Measurements from ENCODE around the gene POLA1.

POLA1 gene

DNA sequence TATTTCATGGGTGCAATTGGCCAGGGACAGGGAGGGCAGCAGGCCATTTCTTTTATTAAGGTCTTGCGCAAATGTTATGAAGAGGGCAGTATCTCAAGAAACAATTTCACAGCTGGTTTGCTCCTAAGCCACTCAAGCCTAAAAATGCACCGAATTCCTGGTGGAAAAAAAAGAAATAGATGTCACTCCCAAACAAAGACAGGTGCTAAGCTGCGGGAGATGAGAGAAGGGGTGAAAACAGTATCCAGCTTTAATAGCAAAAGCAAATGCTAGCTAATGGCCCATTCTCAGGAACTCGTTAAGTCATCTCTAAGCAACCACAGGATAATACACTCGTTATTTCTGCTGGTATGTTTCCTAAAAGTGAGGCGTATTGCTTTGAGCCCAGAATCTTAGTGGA lies 205.7 kb downstream of the POLA1 start:
- Histone ChIP-seq H3K4me1 (ENCODE audit: control insufficient read depth, insufficient read depth, low read length, poor library complexity, severe bottlenecking) (no peaks in the 10 kb centered on the region), H3K4me3 (ENCODE audit: insufficient read depth, low read depth, low read length, poor library complexity, severe bottlenecking) (no peak overlapping the region), H3K36me3 (ENCODE audit: control insufficient read depth, insufficient read depth, low read length) (no peaks in the 10 kb centered on the region), H3K27me3 (replicated peaks; ENCODE audit: control insufficient read depth, insufficient read depth, low read length, poor library complexity, severe bottlenecking) (no peaks in the 10 kb centered on the region), H3K9me3 (ENCODE audit: control insufficient read depth, low read length) (no peaks in the 10 kb centered on the region), H3K27ac (ENCODE audit: insufficient read depth, low read length, poor library complexity, severe bottlenecking) (no peak overlapping the region)
- DNase-seq = no peak

DNA sequence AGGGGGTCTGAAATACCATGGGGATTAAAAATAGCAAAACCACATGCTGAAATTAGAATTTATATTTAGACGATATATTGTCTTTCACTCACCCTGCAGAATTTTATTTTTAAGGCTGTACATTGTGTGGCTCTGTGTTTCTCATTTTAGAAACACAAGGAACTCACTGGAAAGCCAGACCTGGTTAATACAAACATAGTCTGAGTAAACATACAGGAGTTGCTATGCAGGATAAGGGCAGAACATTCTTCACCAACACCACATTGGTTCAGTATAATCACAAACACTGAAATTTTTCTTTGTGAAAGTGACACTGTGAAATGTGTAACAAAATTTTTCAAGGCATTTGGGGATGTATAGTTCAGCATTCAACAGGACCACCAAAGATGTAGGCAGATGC lies 206.5 kb downstream of the POLA1 start:
- no peaks in the 10 kb centered on the region for H3K27me3 ChIP-seq (replicated peaks; ENCODE audit: control insufficient read depth, insufficient read depth, low read length, poor library complexity, severe bottlenecking)
- no peak for DNase-seq
- H3K9me3 ChIP-seq (ENCODE audit: control insufficient read depth, low read length) = no peaks in the 10 kb centered on the region

DNA sequence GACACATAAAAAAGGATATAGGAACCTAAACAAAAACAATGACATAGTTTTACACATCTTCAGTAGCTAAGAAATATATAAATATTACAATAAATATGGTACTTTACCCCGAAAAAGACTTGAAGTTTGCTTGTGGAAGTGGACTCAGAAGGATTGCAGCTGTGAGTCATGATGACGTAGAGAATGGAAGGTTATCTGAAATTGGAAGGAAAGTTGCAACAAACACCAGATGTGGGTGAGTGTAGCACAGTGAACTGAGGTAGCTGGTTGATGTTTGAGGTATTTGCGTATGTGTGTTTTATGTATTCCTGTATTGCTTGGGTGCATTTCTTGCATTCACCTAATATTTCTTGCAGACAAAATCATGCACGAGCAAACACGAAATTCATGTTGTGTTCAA lies 209.1 kb downstream of the POLA1 start:
- no peak for DNase-seq
- Histone ChIP-seq H3K27ac (ENCODE audit: insufficient read depth, low read length, poor library complexity, severe bottlenecking) (no peak overlapping the region), H3K4me3 (ENCODE audit: insufficient read depth, low read depth, low read length, poor library complexity, severe bottlenecking) (no peak overlapping the region), H3K27me3 (replicated peaks; ENCODE audit: control insufficient read depth, insufficient read depth, low read length, poor library complexity, severe bottlenecking) (no peaks in the 10 kb centered on the region), H3K36me3 (ENCODE audit: control insufficient read depth, insufficient read depth, low read length) (no peaks in the 10 kb centered on the region), H3K4me1 (ENCODE audit: control insufficient read depth, insufficient read depth, low read length, poor library complexity, severe bottlenecking) (no peaks in the 10 kb centered on the region), H3K9me3 (ENCODE audit: control insufficient read depth, low read length) (no peaks in the 10 kb centered on the region)

More for the DNA sequence above, 206.5 kb downstream of the POLA1 start:
- H3K36me3 ChIP-seq (ENCODE audit: control insufficient read depth, insufficient read depth, low read length) = no peaks in the 10 kb centered on the region
- no peaks in the 10 kb centered on the region for H3K4me1 ChIP-seq (ENCODE audit: control insufficient read depth, insufficient read depth, low read length, poor library complexity, severe bottlenecking)
- no peak overlapping the region for H3K4me3 ChIP-seq (ENCODE audit: insufficient read depth, low read depth, low read length, poor library complexity, severe bottlenecking)
- no peak overlapping the region for H3K27ac ChIP-seq (ENCODE audit: insufficient read depth, low read length, poor library complexity, severe bottlenecking)

DNA sequence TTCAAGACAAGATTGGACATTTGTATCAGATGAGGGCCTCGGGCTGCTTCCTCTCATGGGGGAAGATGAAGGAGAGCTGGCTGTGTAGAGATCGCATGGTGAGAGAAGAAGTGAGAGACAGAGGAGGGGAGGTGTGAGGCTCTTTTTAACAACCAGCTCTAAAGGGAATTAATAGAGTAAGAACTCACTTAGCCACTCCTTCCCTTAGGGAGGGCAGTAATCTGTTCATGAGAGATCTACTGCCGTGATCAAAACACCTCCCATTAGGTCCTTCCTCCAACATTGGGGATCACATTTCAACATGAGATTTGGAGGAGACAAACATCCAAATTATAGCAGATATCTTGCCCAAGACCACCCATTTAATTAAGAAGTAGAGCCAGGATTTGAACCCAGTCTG lies 225.0 kb downstream of the POLA1 start:
- Histone ChIP-seq H3K4me1 (ENCODE audit: control insufficient read depth, insufficient read depth, low read length, poor library complexity, severe bottlenecking) (no peaks in the 10 kb centered on the region), H3K9me3 (ENCODE audit: control insufficient read depth, low read length) (no peaks in the 10 kb centered on the region), H3K4me3 (ENCODE audit: insufficient read depth, low read depth, low read length, poor library complexity, severe bottlenecking) (no peak overlapping the region), H3K36me3 (ENCODE audit: control insufficient read depth, insufficient read depth, low read length) (no peaks in the 10 kb centered on the region), H3K27me3 (replicated peaks; ENCODE audit: control insufficient read depth, insufficient read depth, low read length, poor library complexity, severe bottlenecking) (no peaks in the 10 kb centered on the region), H3K27ac (ENCODE audit: insufficient read depth, low read length, poor library complexity, severe bottlenecking) (no peak overlapping the region)
- DNase-seq = no peak

DNA sequence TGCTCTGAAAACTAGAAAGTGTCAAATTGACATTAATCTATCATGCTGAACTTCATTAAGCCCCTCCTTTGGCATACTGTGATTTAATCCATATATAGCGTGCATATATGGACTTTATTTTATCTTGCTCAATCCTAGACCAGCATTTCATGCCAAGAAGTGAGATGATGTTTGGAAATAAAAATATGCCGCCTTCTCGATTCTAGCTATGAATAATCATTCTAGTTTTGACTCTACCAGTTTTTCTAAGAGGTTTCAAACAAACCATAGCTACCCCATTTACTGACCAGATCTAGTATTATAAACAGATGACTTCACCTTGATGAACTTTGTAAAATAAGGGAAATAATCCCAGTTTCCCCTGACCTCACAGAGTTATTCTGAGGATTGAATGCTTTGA lies 227.1 kb downstream of the POLA1 start:
- no peaks in the 10 kb centered on the region for H3K4me1 ChIP-seq (ENCODE audit: control insufficient read depth, insufficient read depth, low read length, poor library complexity, severe bottlenecking)
- no peaks in the 10 kb centered on the region for H3K27me3 ChIP-seq (replicated peaks; ENCODE audit: control insufficient read depth, insufficient read depth, low read length, poor library complexity, severe bottlenecking)
- H3K36me3 ChIP-seq (ENCODE audit: control insufficient read depth, insufficient read depth, low read length) = no peaks in the 10 kb centered on the region
- no peak for DNase-seq
- no peaks in the 10 kb centered on the region for H3K9me3 ChIP-seq (ENCODE audit: control insufficient read depth, low read length)
- no peak overlapping the region for H3K27ac ChIP-seq (ENCODE audit: insufficient read depth, low read length, poor library complexity, severe bottlenecking)
- H3K4me3 ChIP-seq (ENCODE audit: insufficient read depth, low read depth, low read length, poor library complexity, severe bottlenecking) = no peak overlapping the region

DNA sequence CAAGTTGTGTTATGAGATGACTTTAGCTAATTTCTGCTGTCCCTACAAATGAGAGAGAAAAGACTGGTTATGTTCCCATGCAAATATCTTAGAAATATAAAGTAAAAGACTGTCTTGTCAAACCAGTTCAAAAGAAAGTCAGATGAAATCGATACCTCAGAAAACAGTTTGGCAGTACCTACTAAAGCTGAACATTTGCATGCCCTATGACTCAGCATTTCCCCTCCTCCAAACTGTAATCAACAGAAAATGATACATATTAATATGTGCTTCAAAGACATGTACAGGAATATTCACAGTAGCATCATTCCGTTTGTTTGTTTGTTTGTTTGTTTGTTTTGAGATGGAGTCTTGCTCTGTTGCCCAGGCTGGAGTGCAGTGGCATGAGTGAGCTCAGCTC lies 231.7 kb downstream of the POLA1 start:
- no peak for DNase-seq
- Histone ChIP-seq H3K36me3 (ENCODE audit: control insufficient read depth, insufficient read depth, low read length) (no peaks in the 10 kb centered on the region), H3K27me3 (replicated peaks; ENCODE audit: control insufficient read depth, insufficient read depth, low read length, poor library complexity, severe bottlenecking) (no peaks in the 10 kb centered on the region), H3K27ac (ENCODE audit: insufficient read depth, low read length, poor library complexity, severe bottlenecking) (no peak overlapping the region), H3K4me1 (ENCODE audit: control insufficient read depth, insufficient read depth, low read length, poor library complexity, severe bottlenecking) (no peaks in the 10 kb centered on the region), H3K9me3 (ENCODE audit: control insufficient read depth, low read length) (no peaks in the 10 kb centered on the region), H3K4me3 (ENCODE audit: insufficient read depth, low read depth, low read length, poor library complexity, severe bottlenecking) (no peak overlapping the region)

DNA sequence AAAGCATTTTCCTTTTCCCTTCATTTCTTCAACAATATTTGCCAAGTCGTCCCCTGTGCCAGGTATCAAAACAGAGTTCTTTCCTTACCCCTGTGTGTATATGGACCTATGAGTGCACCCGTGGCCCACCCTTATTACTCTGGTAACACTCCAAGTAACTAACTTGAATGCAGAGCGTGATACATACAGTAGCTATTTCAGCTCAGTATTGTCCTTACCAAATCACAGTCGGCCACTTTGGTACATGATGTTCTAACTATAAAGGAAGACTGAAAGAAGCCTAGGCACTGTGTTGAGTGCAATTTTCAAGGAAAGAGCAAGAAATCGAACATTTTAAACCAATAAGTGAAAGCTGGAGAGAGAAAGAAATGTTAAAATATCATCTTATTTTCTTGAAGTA lies 233.7 kb downstream of the POLA1 start:
- Histone ChIP-seq H3K4me1 (ENCODE audit: control insufficient read depth, insufficient read depth, low read length, poor library complexity, severe bottlenecking) (no peaks in the 10 kb centered on the region), H3K27me3 (replicated peaks; ENCODE audit: control insufficient read depth, insufficient read depth, low read length, poor library complexity, severe bottlenecking) (no peaks in the 10 kb centered on the region), H3K27ac (ENCODE audit: insufficient read depth, low read length, poor library complexity, severe bottlenecking) (no peak overlapping the region), H3K9me3 (ENCODE audit: control insufficient read depth, low read length) (no peaks in the 10 kb centered on the region), H3K36me3 (ENCODE audit: control insufficient read depth, insufficient read depth, low read length) (no peaks in the 10 kb centered on the region), H3K4me3 (ENCODE audit: insufficient read depth, low read depth, low read length, poor library complexity, severe bottlenecking) (no peak overlapping the region)
- DNase-seq = no peak

DNA sequence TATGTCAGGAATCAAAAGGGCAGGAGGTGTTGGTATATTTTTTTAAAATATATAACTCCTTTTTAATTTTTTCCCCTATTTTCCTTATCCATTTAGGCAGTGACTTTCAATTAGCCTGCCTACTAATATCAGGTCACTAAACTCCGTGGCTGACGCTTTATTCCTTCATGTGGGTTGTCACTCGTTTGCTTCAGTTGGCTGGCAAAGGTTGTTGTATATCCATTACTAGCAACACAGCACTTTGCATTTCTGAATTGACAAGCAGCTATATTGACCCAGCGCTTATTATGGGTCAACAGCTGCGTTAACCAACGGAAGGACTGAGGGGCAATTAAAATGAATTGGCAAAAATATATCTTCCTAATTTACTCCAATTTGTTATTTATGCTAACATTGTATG lies 234.4 kb downstream of the POLA1 start:
- Histone ChIP-seq H3K36me3 (ENCODE audit: control insufficient read depth, insufficient read depth, low read length) (no peaks in the 10 kb centered on the region), H3K4me3 (ENCODE audit: insufficient read depth, low read depth, low read length, poor library complexity, severe bottlenecking) (no peak overlapping the region), H3K4me1 (ENCODE audit: control insufficient read depth, insufficient read depth, low read length, poor library complexity, severe bottlenecking) (no peaks in the 10 kb centered on the region), H3K27me3 (replicated peaks; ENCODE audit: control insufficient read depth, insufficient read depth, low read length, poor library complexity, severe bottlenecking) (no peaks in the 10 kb centered on the region), H3K9me3 (ENCODE audit: control insufficient read depth, low read length) (no peaks in the 10 kb centered on the region), H3K27ac (ENCODE audit: insufficient read depth, low read length, poor library complexity, severe bottlenecking) (no peak overlapping the region)
- no peak for DNase-seq

DNA sequence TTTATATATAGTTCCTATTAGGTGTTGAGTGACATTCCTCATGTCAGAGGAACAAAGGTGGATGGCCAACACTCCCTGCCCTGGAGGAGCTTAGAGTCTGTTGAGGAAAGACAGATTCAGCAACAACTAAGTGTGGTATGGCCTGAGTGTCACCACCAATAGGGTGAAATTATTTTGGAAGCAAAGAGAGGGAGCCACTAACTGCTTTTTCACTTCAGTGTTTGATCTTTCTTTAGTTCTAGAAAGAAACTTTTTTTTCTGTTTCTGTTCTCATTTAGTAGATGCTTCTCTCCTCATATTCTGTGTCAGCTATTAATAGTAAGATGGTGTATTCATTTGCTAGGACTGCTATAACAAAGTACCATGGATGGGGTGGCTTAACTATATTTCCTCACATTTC lies 240.6 kb downstream of the POLA1 start:
- H3K36me3 ChIP-seq (ENCODE audit: control insufficient read depth, insufficient read depth, low read length) = no peaks in the 10 kb centered on the region
- no peaks in the 10 kb centered on the region for H3K27me3 ChIP-seq (replicated peaks; ENCODE audit: control insufficient read depth, insufficient read depth, low read length, poor library complexity, severe bottlenecking)
- DNase-seq = no peak
- no peak overlapping the region for H3K4me3 ChIP-seq (ENCODE audit: insufficient read depth, low read depth, low read length, poor library complexity, severe bottlenecking)
- no peaks in the 10 kb centered on the region for H3K9me3 ChIP-seq (ENCODE audit: control insufficient read depth, low read length)
- no peaks in the 10 kb centered on the region for H3K4me1 ChIP-seq (ENCODE audit: control insufficient read depth, insufficient read depth, low read length, poor library complexity, severe bottlenecking)
- no peak overlapping the region for H3K27ac ChIP-seq (ENCODE audit: insufficient read depth, low read length, poor library complexity, severe bottlenecking)

DNA sequence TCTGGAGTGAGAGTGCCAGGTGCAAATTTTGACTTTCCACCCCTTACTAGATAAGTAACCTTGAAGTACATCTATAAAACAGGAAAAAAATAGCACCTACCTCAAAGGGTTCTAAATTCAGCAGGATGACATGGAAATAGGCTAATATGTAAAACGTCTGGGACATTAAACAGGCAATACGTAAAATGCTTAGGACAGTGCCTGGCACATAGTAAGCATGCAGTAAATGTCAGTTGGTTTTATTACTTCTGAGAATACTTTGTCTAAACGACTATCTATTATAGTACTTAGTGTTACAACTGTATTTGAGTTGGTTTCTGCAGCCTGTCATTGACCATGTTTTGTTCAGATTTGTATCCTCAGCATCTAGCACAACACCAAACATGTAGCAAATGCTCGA lies 251.3 kb downstream of the POLA1 start:
- H3K9me3 ChIP-seq (ENCODE audit: control insufficient read depth, low read length) = no peaks in the 10 kb centered on the region
- no peaks in the 10 kb centered on the region for H3K27me3 ChIP-seq (replicated peaks; ENCODE audit: control insufficient read depth, insufficient read depth, low read length, poor library complexity, severe bottlenecking)
- no peaks in the 10 kb centered on the region for H3K36me3 ChIP-seq (ENCODE audit: control insufficient read depth, insufficient read depth, low read length)
- H3K27ac ChIP-seq (ENCODE audit: insufficient read depth, low read length, poor library complexity, severe bottlenecking) = no peak overlapping the region
- no peak overlapping the region for H3K4me3 ChIP-seq (ENCODE audit: insufficient read depth, low read depth, low read length, poor library complexity, severe bottlenecking)
- H3K4me1 ChIP-seq (ENCODE audit: control insufficient read depth, insufficient read depth, low read length, poor library complexity, severe bottlenecking) = no peaks in the 10 kb centered on the region
- DNase-seq = no peak

DNA sequence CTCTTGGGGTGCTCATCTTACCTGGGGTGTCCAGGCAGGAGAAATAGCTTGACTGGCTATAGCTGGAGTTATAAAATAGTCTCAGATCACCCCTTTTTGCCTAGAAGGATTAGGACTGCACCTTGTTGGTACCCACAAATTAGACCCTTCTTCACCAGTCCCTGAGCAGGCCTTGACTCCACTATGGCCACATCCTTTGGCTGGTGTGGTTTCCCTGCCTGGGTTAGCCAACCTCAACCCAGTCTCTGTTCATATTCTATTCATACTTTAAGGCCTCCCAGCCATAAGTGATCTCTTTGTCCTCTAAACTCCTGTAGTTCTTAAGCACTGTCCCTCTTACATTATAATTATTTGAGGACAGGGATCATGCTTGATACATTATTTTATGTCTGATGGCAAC lies 252.7 kb downstream of the POLA1 start:
- Histone ChIP-seq H3K4me1 (ENCODE audit: control insufficient read depth, insufficient read depth, low read length, poor library complexity, severe bottlenecking) (no peaks in the 10 kb centered on the region), H3K9me3 (ENCODE audit: control insufficient read depth, low read length) (no peaks in the 10 kb centered on the region), H3K4me3 (ENCODE audit: insufficient read depth, low read depth, low read length, poor library complexity, severe bottlenecking) (no peak overlapping the region), H3K27ac (ENCODE audit: insufficient read depth, low read length, poor library complexity, severe bottlenecking) (no peak overlapping the region), H3K27me3 (replicated peaks; ENCODE audit: control insufficient read depth, insufficient read depth, low read length, poor library complexity, severe bottlenecking) (no peaks in the 10 kb centered on the region), H3K36me3 (ENCODE audit: control insufficient read depth, insufficient read depth, low read length) (no peaks in the 10 kb centered on the region)
- no peak for DNase-seq

Data from effector memory CD4-positive, alpha-beta T cell (primary cell).